ENCODE results near the gene KRTAP10-9.

Gene KRTAP10-9

DNA sequence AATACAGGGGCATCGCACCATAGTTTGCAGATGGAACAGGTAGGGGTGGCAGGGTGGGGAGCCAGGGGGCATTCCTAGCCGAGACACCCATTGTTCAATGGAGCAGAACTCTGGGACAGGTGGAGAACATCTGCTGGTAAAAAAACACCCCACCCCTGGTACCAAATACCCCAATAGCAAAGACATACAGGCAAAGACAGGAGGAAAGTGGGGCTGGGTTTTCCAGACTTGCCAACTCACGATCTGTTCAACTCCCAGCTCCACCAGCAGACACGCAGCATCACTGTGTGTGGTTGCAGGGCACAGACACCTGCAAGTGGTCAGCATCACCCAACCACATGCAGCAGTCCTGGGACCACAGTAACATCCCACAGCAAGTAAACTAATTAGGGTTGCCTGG is 15.3 kb upstream of the KRTAP10-9 start:
- TF ChIP-seq ZFX (IDR thresholded peaks at IDR 0.05) (no peak), CTCF (conservative IDR thresholded peaks at IDR 0.05) (no peak)

DNA sequence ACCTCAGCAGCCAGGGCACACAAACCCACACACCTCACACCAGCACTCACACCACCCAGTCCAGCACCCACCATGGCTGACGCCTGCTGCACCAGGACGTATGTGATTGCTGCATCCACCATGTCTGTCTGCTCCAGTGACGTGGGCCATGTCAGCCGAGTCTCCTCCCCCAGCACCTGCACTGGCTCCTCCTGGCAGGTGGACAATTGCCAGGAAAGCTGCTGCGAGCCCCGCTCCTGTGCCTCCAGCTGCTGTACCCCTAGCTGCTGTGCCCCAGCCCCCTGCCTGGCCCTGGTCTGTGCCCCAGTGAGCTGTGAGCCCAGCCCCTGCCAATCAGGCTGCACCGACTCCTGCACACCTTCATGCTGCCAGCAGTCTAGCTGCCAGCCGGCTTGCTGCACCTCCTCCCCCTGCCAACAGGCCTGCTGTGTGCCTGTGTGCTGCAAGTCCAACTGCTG is 14.8 kb upstream of the KRTAP10-9 start, which contains the start of gene KRTAP10-8:
Gene KRTAP10-8 (plus strand): TSS at position 51 of the 458 bp plus-strand sequence. CDS start 22 bp downstream, at position 73.
- no peak within 1 kb of the TSS for H3K27ac ChIP-seq
- TF ChIP-seq ZFX (IDR thresholded peaks at IDR 0.05): no peak
- no peak for TF ChIP-seq CTCF (conservative IDR thresholded peaks at IDR 0.05)

More for the DNA sequence above, 15.3 kb upstream of the KRTAP10-9 start:
- no peak overlapping the region for H3K27ac ChIP-seq

DNA sequence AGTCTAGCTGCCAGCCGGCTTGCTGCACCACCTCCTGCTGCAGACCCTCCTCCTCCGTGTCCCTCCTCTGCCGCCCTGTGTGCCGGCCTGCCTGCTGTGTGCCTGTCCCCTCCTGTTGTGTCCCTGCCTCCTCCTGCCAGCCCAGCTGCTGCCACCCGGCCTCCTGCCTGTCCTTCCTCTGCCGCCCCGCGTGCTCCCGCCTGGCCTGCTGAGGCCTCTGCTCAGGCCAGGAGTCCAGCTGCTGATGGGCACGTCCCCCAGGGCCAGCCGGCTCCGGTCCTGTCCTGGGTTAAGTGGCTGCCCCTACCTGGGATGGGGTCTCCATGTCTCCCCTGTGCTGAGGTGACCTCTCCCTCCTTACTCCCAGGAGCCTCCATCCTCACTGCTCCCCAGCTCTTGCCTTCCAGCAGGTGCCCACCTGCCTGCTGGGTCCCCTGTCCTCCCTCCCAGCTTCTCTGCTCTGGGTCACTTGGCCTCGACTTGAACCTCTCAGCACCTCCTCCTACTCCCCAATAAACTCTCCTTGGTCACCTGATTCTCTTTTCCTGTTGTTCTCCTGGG is 14.1 kb upstream of the KRTAP10-9 start:
- no peak overlapping the region for H3K27ac ChIP-seq
- TF ChIP-seq ZFX (IDR thresholded peaks at IDR 0.05) (no peak), CTCF (conservative IDR thresholded peaks at IDR 0.05) (no peak)

- no peak overlapping the region for H3K27ac ChIP-seq
- TF ChIP-seq ZFX (IDR thresholded peaks at IDR 0.05) (no peak), CTCF (conservative IDR thresholded peaks at IDR 0.05) (no peak)
Measured at GRCh38 chr21:44613386-44614155, 13.3 kb upstream of the KRTAP10-9 start.

- no peak overlapping the region for H3K27ac ChIP-seq
- TF ChIP-seq CTCF (conservative IDR thresholded peaks at IDR 0.05): no peak
- TF ChIP-seq ZFX (IDR thresholded peaks at IDR 0.05): no peak
Measured at GRCh38 chr21:44614161-44614631, 12.7 kb upstream of the KRTAP10-9 start.

DNA sequence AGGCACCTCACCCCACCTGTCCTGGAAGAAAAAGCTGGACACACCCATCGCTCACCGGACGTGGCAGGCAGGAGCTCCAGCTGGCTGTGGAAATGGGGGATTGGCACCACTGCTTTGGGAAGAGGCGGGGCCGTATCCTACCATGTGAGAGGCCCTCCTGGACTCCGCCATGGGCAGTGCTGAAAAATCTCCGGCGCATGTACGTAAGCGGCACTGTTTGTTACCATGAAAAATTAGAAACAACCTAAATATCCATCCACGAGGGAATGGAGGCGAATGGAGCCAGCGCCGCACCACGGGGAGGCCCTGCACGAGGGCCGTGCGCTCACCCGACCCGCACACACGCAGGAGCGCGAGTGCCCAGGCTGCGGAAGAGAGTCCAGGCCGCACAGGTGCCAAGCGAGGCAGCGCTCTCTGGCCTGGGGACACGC is 11.9 kb upstream of the KRTAP10-9 start:
- TF ChIP-seq ZFX (IDR thresholded peaks at IDR 0.05) (no peak), CTCF (conservative IDR thresholded peaks at IDR 0.05) (no peak)
- no peak overlapping the region for H3K27ac ChIP-seq

DNA sequence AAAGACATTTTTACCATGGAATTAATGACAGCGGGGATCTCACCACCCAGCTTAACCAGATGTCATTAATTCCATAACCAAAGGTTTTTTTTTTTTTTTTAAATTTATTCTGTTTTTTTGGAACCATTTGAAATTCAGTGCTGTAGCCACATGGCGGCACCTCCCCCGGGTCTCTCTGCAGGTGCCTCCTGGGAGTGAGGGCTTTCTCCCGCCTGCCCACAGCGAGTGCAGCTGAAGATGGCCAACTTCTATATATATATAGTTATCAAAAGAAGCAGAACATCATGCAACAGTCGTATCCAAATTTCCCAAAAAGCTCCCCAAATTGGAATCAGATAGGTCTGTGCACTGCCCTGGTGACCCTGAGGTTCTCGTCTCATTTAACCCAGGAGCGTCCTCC is 11.4 kb upstream of the KRTAP10-9 start:
- TF ChIP-seq CTCF (conservative IDR thresholded peaks at IDR 0.05) (no peak), ZFX (IDR thresholded peaks at IDR 0.05) (no peak)
- H3K27ac ChIP-seq: no peak overlapping the region
